Epithelial cell of proximal tubule (primary cell): ENCODE data around the gene ZNF324. TPM values are rescaled to one million over a fixed set of nuclear protein-coding genes. Genes with fewer than 3 reads are reported as not detected.
A peak's percentile ranks its signal among the peaks of the same experiment; 100 is the strongest.
"Not testable (repeated sequence)": the region's sequence is repeated elsewhere in the genome, so short reads cannot be mapped to it uniquely, and the experiment has no call there.

Experiments used
- DNase-seq: peaks from one replicate; pipeline ENCODE4 v3.0.0-alpha.2; 2011; ENCODE audit warnings: low read depth
- H3K4me3 ChIP-seq: 2 replicates; pipeline ENCODE4 v1.5.1; 2011; ENCODE audit warnings: low read depth, mild to moderate bottlenecking, low read length
- CTCF ChIP-seq: conservative IDR thresholded peaks from 2 replicates; pipeline ENCODE4 v1.5.1; 2012; ENCODE audit warnings: low read depth, mild to moderate bottlenecking, low read length
- total RNA-seq: library from RNA; depleted of rRNA; stranded (reverse); fragments of >200 nt; gene quantifications from 2 replicates; pipeline ENCODE4 v1.2.3, GENCODE V29; 2015

ZNF324 gene
- total RNA-seq = 7.2 and 13.8 TPM in 2 replicates

GRCh38 chr19:58466760-58467589 is at the start of gene ZNF324:
Gene ZNF324 (plus strand): TSS chr19:58467080. CDS start chr19:58469186, 2,106 bp downstream.
- H3K4me3 ChIP-seq = peak within 1 kb of the TSS; percentile 96
- TF ChIP-seq CTCF = no peak
- no peak for DNase-seq

- no peak for DNase-seq
- TF ChIP-seq CTCF = no peak
- no peak overlapping the region for H3K4me3 ChIP-seq
These were observed 38.3 kb upstream of the ZNF324 start for GRCh38 chr19:58428617-58429016.

- DNase-seq = no peak
- H3K4me3 ChIP-seq = no peak overlapping the region
- TF ChIP-seq CTCF = no peak
These were observed 37.1 kb upstream of the ZNF324 start for GRCh38 chr19:58429745-58430144.

- no peak for DNase-seq
- TF ChIP-seq CTCF = no peak
These were observed 32.7 kb upstream of the ZNF324 start for GRCh38 chr19:58434217-58434616.

GRCh38 chr19:58439576-58440554 is 27.0 kb upstream of the ZNF324 start, which contains the start of gene ZNF132:
Gene ZNF132 (minus strand): TSS chr19:58440153. CDS start chr19:58439821, 332 bp downstream.
- no peak for TF ChIP-seq CTCF
- peak; percentile 97 for DNase-seq
- H3K4me3 ChIP-seq = peak within 1 kb of the TSS; percentile 86

More at GRCh38 chr19:58434217-58434616, 32.7 kb upstream of the ZNF324 start:
- no peak overlapping the region for H3K4me3 ChIP-seq

GRCh38 chr19:58440556-58440955 is 26.3 kb upstream of the ZNF324 start:
- no peak for TF ChIP-seq CTCF
- no peak for DNase-seq
- peak overlapping the region; percentile 86 for H3K4me3 ChIP-seq

- not testable (repeated sequence) for H3K4me3 ChIP-seq, DNase-seq
These were observed 23.9 kb upstream of the ZNF324 start for GRCh38 chr19:58442986-58443385.

GRCh38 chr19:58448860-58449259 is 18.0 kb upstream of the ZNF324 start:
- not testable (repeated sequence) for DNase-seq, H3K4me3 ChIP-seq

- DNase-seq, H3K4me3 ChIP-seq: not testable (repeated sequence)
These were observed 16.9 kb upstream of the ZNF324 start for GRCh38 chr19:58449980-58450379.
